Measurements from ENCODE around the gene ZNF502.

The ZNF502 gene

GRCh38 chr3:44764248-44764647 lies 51.8 kb downstream of the ZNF502 start:
- TF ChIP-seq CTCF (conservative IDR thresholded peaks at IDR 0.05; ENCODE audit: low read length) = no peak
- no peak overlapping the region for H3K4me3 ChIP-seq (ENCODE audit: low read length)
- DNase-seq (ENCODE audit: low read depth) = no peak

GRCh38 chr3:44771424-44772098 lies 59.1 kb downstream of the ZNF502 start:
- no peak for TF ChIP-seq CTCF (conservative IDR thresholded peaks at IDR 0.05; ENCODE audit: low read length)
- no peak for DNase-seq (ENCODE audit: low read depth)

GRCh38 chr3:44772099-44772442 lies 59.6 kb downstream of the ZNF502 start:
- no peak for TF ChIP-seq CTCF (conservative IDR thresholded peaks at IDR 0.05; ENCODE audit: low read length)
- DNase-seq (ENCODE audit: low read depth) = no peak
- no peak overlapping the region for H3K4me3 ChIP-seq (ENCODE audit: low read length)

More at GRCh38 chr3:44771424-44772098, 59.1 kb downstream of the ZNF502 start:
- H3K4me3 ChIP-seq (ENCODE audit: low read length) = no peak overlapping the region

All from AG10803 (cell line).